ENCODE measurements around the gene NRL. TPM values are rescaled to one million over a fixed set of nuclear protein-coding genes. Genes with fewer than 3 reads are reported as not detected.

The NRL gene
- polyA plus RNA-seq, 1 donor (not counting 4 experiments of a cell fraction or from before 2014, with no cell fraction given): 0.29 TPM

GRCh38 chr14:24078146-24078545, 36.6 kb downstream of the NRL start:
- no peak for DNase-seq (ENCODE audit: low read depth, low spot score)
- Histone ChIP-seq H4K20me1 (ENCODE audit: control insufficient read depth, extremely low read depth, insufficient read depth, low read length) (no peaks in the 10 kb centered on the region), H3K27ac (ENCODE audit: control insufficient read depth, insufficient read depth, low read length) (no peak overlapping the region), H3K4me3 (ENCODE audit: control insufficient read depth in 2 of 3, extremely low read depth in 1 of 3, insufficient read depth in 2 of 3, low read depth in 1 of 3, low read length in 3 of 3) (no peak overlapping the region), H3K79me2 (ENCODE audit: control insufficient read depth, insufficient read depth, low read length) (no peaks in the 10 kb centered on the region), H3K36me3 (ENCODE audit: control insufficient read depth in 2 of 2, extremely low read depth in 1 of 2, insufficient read depth in 2 of 2, low read length in 2 of 2) (no peaks in the 10 kb centered on the region), H2AFZ (ENCODE audit: control insufficient read depth, low read length) (no peak overlapping the region), H3K4me2 (ENCODE audit: control insufficient read depth, extremely low read depth, insufficient read depth, low read depth, low read length) (no peak overlapping the region), H3K4me1 (ENCODE audit: control insufficient read depth, extremely low read depth, insufficient read depth, low read length) (peaks cover 5% of the 10 kb centered on the region), H3K27me3 (ENCODE audit: control insufficient read depth, extremely low read depth, insufficient read depth, low read length) (peaks cover 24% of the 10 kb centered on the region), H3K9ac (ENCODE audit: control insufficient read depth, extremely low read depth, insufficient read depth, low read length) (no peak overlapping the region), H3K9me3 (ENCODE audit: control insufficient read depth, low read depth, low read length) (no peaks in the 10 kb centered on the region), H3K9me1 (ENCODE audit: control insufficient read depth, extremely low read depth, insufficient read depth, low read length) (no peaks in the 10 kb centered on the region)
- dilution Hi-C loops (cut with MboI; ENCODE audit: extremely low pct_ligation_motif_present, low sequenced_read_pairs): no loop called here
- FAIRE-seq: no peak
- no peak for TF ChIP-seq CTCF (optimal IDR thresholded peaks at IDR 0.05 in 1 of 3, IDR thresholded peaks at IDR 0.05 in 1 of 3, conservative IDR thresholded peaks at IDR 0.05 in 1 of 3; ENCODE audit: extremely low read depth in 1 of 3, insufficient read depth in 2 of 3, low read length in 3 of 3)
- no peak for TF ChIP-seq EZH2 (IDR thresholded peaks at IDR 0.05; ENCODE audit: low read length)

- no peak for TF ChIP-seq EZH2 (IDR thresholded peaks at IDR 0.05; ENCODE audit: low read length)
- Histone ChIP-seq H3K79me2 (ENCODE audit: control insufficient read depth, insufficient read depth, low read length) (no peaks in the 10 kb centered on the region), H2AFZ (ENCODE audit: control insufficient read depth, low read length) (no peak overlapping the region), H3K27ac (ENCODE audit: control insufficient read depth, insufficient read depth, low read length) (no peak overlapping the region), H4K20me1 (ENCODE audit: control insufficient read depth, extremely low read depth, insufficient read depth, low read length) (no peaks in the 10 kb centered on the region), H3K4me3 (ENCODE audit: control insufficient read depth in 2 of 3, extremely low read depth in 1 of 3, insufficient read depth in 2 of 3, low read depth in 1 of 3, low read length in 3 of 3) (no peak overlapping the region), H3K9me1 (ENCODE audit: control insufficient read depth, extremely low read depth, insufficient read depth, low read length) (no peaks in the 10 kb centered on the region), H3K4me1 (ENCODE audit: control insufficient read depth, extremely low read depth, insufficient read depth, low read length) (peaks cover 5% of the 10 kb centered on the region), H3K9me3 (ENCODE audit: control insufficient read depth, low read depth, low read length) (no peaks in the 10 kb centered on the region), H3K27me3 (ENCODE audit: control insufficient read depth, extremely low read depth, insufficient read depth, low read length) (peaks cover 25% of the 10 kb centered on the region), H3K9ac (ENCODE audit: control insufficient read depth, extremely low read depth, insufficient read depth, low read length) (no peak overlapping the region), H3K36me3 (ENCODE audit: control insufficient read depth in 2 of 2, extremely low read depth in 1 of 2, insufficient read depth in 2 of 2, low read length in 2 of 2) (no peaks in the 10 kb centered on the region), H3K4me2 (ENCODE audit: control insufficient read depth, extremely low read depth, insufficient read depth, low read depth, low read length) (no peak overlapping the region)
- DNase-seq (ENCODE audit: low read depth, low spot score): no peak
- dilution Hi-C loops (cut with MboI; ENCODE audit: extremely low pct_ligation_motif_present, low sequenced_read_pairs): no loop called here
- FAIRE-seq: no peak
These were observed 37.7 kb downstream of the NRL start for GRCh38 chr14:24077086-24077485.

GRCh38 chr14:24076302-24076601, 38.5 kb downstream of the NRL start:
- Histone ChIP-seq H3K9me3 (ENCODE audit: control insufficient read depth, low read depth, low read length) (no peaks in the 10 kb centered on the region), H2AFZ (ENCODE audit: control insufficient read depth, low read length) (no peak overlapping the region), H3K4me3 (ENCODE audit: control insufficient read depth in 2 of 3, extremely low read depth in 1 of 3, insufficient read depth in 2 of 3, low read depth in 1 of 3, low read length in 3 of 3) (no peak overlapping the region), H3K79me2 (ENCODE audit: control insufficient read depth, insufficient read depth, low read length) (no peaks in the 10 kb centered on the region), H3K9me1 (ENCODE audit: control insufficient read depth, extremely low read depth, insufficient read depth, low read length) (no peaks in the 10 kb centered on the region), H3K36me3 (ENCODE audit: control insufficient read depth in 2 of 2, extremely low read depth in 1 of 2, insufficient read depth in 2 of 2, low read length in 2 of 2) (no peaks in the 10 kb centered on the region), H3K4me1 (ENCODE audit: control insufficient read depth, extremely low read depth, insufficient read depth, low read length) (peaks cover 5% of the 10 kb centered on the region), H3K4me2 (ENCODE audit: control insufficient read depth, extremely low read depth, insufficient read depth, low read depth, low read length) (no peak overlapping the region), H3K27ac (ENCODE audit: control insufficient read depth, insufficient read depth, low read length) (no peak overlapping the region), H3K9ac (ENCODE audit: control insufficient read depth, extremely low read depth, insufficient read depth, low read length) (no peak overlapping the region), H4K20me1 (ENCODE audit: control insufficient read depth, extremely low read depth, insufficient read depth, low read length) (no peaks in the 10 kb centered on the region), H3K27me3 (ENCODE audit: control insufficient read depth, extremely low read depth, insufficient read depth, low read length) (peaks cover 27% of the 10 kb centered on the region)
- TF ChIP-seq EZH2 (IDR thresholded peaks at IDR 0.05; ENCODE audit: low read length) (no peak), CTCF (optimal IDR thresholded peaks at IDR 0.05 in 1 of 3, IDR thresholded peaks at IDR 0.05 in 1 of 3, conservative IDR thresholded peaks at IDR 0.05 in 1 of 3; ENCODE audit: extremely low read depth in 1 of 3, insufficient read depth in 2 of 3, low read length in 3 of 3) (no peak)
- FAIRE-seq (no peak), DNase-seq (ENCODE audit: low read depth, low spot score) (no peak)
- dilution Hi-C loops (cut with MboI; ENCODE audit: extremely low pct_ligation_motif_present, low sequenced_read_pairs): no loop called here

Data from keratinocyte (primary cell).